Left ventricle myocardium inferior (tissue), 1 donor: ENCODE data around the gene TEX26. TPM values are rescaled to one million over a fixed set of nuclear protein-coding genes. Genes with fewer than 3 reads are reported as not detected.

Source experiments
- DNase-seq: peaks from one replicate; pipeline ENCODE4 v3.0.0-alpha.2; 2020
- H3K27ac ChIP-seq: fragments of 200-600 bp; replicated peaks from 2 replicates; pipeline ENCODE4 v1.8.0; 2021
- H3K27me3 ChIP-seq: fragments of 200-600 bp; 2 replicates; pipeline ENCODE4 v1.8.0; 2021; ENCODE audit warnings: low read depth
- H3K36me3 ChIP-seq: fragments of 200-600 bp; 2 replicates; pipeline ENCODE4 v1.8.0; 2021
- H3K4me1 ChIP-seq: fragments of 200-600 bp; 2 replicates; pipeline ENCODE4 v1.8.0; 2021
- H3K4me3 ChIP-seq: fragments of 200-600 bp; 2 replicates; pipeline ENCODE4 v1.8.0; 2021; ENCODE audit warnings: mild to moderate bottlenecking, moderate library complexity
- H3K9me3 ChIP-seq: fragments of 200-600 bp; replicated peaks from 2 replicates; pipeline ENCODE4 v1.8.0; 2021
- intact Hi-C: fragments of 100-400 bp; cut with micrococcal nuclease; formaldehyde crosslinking; loops from one replicate; pipeline ENCODE4 v1.11.0; 2022
- total RNA-seq: library from RNA; stranded (reverse); fragmentation: NEBNext Ultra II Directional; extraction: Animal tissue kit (Norgen Biotek cat#: 25700); gene quantifications from one replicate; pipeline ENCODE4 v1.2.1, GENCODE V29; 2021
- TF ChIP-seq, protein P1 (sequence below): fragments of 200-600 bp; IDR thresholded peaks from 2 replicates; pipeline ENCODE4 v1.8.0; 2021; ENCODE audit warnings: antibody characterized with exemption, mild to moderate bottlenecking, borderline replicate concordance
- donor health status: DM: no; HTN: yes; CAD: no; lungs with severe emphysema.

The TEX26 gene
- total RNA-seq, 1 donor from 2014 or later = not detected

DNA sequence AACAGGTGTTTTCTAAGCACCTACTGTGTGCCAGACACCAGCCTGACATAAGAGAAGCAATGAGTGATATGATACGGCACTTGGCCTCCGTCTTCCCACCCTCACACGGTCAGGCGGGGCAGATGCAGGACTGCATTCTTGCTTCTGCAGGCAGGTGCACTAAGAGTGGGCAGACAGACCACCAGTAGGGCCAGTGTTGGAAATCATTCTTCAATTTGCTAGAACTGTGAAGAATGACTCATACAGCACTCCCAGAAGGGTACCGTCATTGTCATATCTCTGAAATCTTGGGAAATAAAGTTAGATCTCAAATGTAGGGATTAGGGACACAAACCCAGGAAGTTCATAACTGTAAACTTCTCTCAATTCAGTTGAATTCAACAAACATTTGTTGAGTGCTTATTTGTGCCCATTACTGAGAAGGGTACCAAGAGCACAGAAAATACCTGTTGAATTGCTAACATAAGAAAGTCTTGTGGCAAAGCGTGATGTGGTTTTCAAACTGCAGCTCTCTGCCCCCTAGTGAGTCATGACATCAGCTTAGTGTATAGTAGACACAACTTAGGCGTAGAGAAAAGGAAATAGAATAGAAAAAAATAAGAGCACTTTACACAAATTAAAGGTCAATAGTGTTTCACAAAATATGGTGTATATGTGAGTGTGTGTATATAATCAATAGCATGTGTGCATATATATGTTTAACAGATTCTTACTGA is 76.1 kb downstream of the TEX26 start:
- H3K4me3 ChIP-seq = no peak overlapping the region
- no peak overlapping the region for H3K27ac ChIP-seq
- no peaks in the 10 kb centered on the region for H3K4me1 ChIP-seq
- TF ChIP-seq, protein P1, sequence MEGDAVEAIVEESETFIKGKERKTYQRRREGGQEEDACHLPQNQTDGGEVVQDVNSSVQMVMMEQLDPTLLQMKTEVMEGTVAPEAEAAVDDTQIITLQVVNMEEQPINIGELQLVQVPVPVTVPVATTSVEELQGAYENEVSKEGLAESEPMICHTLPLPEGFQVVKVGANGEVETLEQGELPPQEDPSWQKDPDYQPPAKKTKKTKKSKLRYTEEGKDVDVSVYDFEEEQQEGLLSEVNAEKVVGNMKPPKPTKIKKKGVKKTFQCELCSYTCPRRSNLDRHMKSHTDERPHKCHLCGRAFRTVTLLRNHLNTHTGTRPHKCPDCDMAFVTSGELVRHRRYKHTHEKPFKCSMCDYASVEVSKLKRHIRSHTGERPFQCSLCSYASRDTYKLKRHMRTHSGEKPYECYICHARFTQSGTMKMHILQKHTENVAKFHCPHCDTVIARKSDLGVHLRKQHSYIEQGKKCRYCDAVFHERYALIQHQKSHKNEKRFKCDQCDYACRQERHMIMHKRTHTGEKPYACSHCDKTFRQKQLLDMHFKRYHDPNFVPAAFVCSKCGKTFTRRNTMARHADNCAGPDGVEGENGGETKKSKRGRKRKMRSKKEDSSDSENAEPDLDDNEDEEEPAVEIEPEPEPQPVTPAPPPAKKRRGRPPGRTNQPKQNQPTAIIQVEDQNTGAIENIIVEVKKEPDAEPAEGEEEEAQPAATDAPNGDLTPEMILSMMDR = no peak
- no peak for DNase-seq
- no peaks in the 10 kb centered on the region for H3K9me3 ChIP-seq
- intact Hi-C loops = no loop called here
- H3K27me3 ChIP-seq = peaks cover 86% of the 10 kb centered on the region
- H3K36me3 ChIP-seq = no peaks in the 10 kb centered on the region

DNA sequence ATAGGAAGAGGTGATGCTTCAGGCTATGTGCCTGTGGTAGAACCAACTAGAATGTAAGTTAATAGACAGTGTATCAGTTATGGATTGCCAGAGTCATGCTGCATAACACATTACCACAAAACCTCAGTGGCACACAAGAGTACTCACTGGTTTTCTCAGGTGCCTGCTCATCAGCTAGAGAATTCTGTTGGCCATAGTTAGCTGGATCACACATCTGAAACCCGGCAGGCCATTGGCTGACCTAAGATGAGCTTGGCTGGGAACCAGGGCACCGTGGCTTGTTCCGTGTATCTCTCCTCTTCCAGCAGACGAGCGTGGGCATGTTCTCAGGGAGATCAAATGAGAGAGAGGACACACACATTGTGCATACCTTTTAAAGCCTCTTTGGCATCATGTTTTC is 76.7 kb downstream of the TEX26 start:
- TF ChIP-seq, protein P1 = no peak
- no peak overlapping the region for H3K27ac ChIP-seq
- no peak overlapping the region for H3K4me3 ChIP-seq

DNA sequence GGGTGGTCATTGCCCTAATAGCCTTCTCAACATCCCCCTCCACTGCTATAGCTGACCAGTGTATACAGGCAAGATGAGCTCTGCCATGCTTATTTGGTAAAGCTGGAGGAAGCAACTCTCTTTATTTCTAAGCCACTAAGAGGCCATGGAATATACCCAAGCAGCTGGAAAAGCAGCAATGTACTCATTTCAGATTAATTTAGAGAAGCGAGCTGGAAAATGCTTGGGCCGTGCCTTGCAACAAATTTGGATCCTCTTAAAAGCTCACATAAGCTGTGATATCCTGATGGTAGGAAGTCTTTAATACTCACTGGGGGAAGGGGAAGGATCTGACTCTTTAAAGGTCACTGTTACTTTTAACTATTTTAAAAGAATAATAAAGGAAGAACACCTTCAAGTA is 77.8 kb downstream of the TEX26 start:
- Histone ChIP-seq H3K27me3 (peaks cover 77% of the 10 kb centered on the region), H3K9me3 (no peaks in the 10 kb centered on the region), H3K36me3 (no peaks in the 10 kb centered on the region), H3K27ac (no peak overlapping the region), H3K4me1 (no peaks in the 10 kb centered on the region), H3K4me3 (no peak overlapping the region)
- TF ChIP-seq, protein P1 = no peak
- intact Hi-C loops = no loop called here
- DNase-seq = no peak

More for the DNA sequence above, 76.7 kb downstream of the TEX26 start:
- H3K36me3 ChIP-seq = no peaks in the 10 kb centered on the region
- H3K9me3 ChIP-seq = no peaks in the 10 kb centered on the region
- DNase-seq = no peak
- no peaks in the 10 kb centered on the region for H3K4me1 ChIP-seq
- intact Hi-C loops = no loop called here
- H3K27me3 ChIP-seq = peaks cover 82% of the 10 kb centered on the region

DNA sequence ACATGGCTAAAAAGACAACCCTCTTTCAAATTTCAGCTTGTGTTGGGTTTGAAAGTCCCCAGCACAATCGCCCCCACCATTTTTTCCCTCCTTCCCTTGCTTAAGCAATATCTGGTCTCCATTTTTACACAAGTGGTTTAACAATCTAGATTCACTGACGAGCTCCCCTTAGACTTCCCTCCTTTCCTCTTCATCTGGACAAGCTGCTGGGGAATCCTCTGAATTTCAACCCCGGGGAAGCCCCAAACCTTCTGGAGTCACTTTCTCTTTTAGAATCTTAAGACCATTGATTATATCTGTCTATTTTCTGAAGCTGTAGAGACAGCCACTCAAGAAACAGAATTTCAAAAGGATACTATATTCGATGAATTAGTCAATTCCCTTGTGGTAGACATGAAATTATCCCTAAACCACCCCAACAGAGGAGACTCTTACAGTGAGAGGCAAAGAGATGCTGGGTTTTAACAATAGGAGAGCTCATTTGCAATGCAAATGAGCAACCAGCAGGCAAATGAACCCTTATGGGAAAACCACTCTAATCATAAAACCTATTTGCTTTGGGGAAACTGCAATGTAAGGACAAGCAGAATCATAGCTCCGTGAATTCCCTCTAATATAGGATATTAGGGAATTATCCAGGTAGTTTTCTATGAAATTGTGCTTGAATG is 78.9 kb downstream of the TEX26 start:
- intact Hi-C loops = no loop called here
- peaks cover 67% of the 10 kb centered on the region for H3K27me3 ChIP-seq
- H3K27ac ChIP-seq = no peak overlapping the region
- no peaks in the 10 kb centered on the region for H3K9me3 ChIP-seq
- DNase-seq = no peak
- no peaks in the 10 kb centered on the region for H3K36me3 ChIP-seq
- H3K4me3 ChIP-seq = no peak overlapping the region
- H3K4me1 ChIP-seq = no peaks in the 10 kb centered on the region
- TF ChIP-seq, protein P1 = no peak

DNA sequence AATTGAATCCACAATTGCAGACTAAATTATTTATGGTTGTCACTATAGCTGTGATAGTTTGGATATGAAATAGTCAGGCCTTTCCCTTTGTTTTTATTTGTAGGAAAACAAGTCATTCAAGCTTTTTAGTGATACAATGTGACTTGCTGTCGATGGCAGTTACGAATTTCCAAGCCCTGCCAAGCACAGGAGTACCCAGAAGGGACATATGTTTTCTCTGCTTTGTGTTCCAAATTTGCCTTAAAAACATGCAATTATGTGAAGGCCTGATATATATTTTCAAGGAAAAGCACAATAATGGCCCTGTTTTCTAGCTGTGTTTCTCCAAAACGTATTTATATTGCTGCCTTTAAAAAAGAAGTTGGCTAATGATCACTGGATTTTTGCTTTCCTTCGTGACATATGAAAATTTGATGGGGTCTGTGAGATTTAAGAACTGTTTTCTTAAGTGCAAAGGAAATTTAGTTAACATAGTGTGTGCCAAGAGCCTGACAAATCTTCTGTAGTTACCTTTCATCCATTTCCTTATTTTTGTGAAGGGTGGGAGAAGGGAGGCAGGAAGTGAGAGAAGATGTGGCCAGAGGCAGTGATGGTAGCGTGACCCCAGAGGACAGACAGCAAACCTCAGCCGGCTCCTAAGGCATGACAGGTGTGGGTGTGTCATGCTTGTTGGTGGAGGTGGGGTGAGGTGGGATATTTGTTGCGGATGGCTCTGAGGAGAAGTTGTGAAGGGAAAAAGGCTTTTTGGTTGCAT is 79.6 kb downstream of the TEX26 start:
- no peak for DNase-seq
- Histone ChIP-seq H3K27ac (no peak overlapping the region), H3K27me3 (peaks cover 64% of the 10 kb centered on the region), H3K36me3 (no peaks in the 10 kb centered on the region), H3K4me3 (no peak overlapping the region), H3K9me3 (no peaks in the 10 kb centered on the region), H3K4me1 (no peaks in the 10 kb centered on the region)
- intact Hi-C loops = no loop called here
- TF ChIP-seq, protein P1 = no peak
